ENCODE results near the gene KLHL3.

DNA sequence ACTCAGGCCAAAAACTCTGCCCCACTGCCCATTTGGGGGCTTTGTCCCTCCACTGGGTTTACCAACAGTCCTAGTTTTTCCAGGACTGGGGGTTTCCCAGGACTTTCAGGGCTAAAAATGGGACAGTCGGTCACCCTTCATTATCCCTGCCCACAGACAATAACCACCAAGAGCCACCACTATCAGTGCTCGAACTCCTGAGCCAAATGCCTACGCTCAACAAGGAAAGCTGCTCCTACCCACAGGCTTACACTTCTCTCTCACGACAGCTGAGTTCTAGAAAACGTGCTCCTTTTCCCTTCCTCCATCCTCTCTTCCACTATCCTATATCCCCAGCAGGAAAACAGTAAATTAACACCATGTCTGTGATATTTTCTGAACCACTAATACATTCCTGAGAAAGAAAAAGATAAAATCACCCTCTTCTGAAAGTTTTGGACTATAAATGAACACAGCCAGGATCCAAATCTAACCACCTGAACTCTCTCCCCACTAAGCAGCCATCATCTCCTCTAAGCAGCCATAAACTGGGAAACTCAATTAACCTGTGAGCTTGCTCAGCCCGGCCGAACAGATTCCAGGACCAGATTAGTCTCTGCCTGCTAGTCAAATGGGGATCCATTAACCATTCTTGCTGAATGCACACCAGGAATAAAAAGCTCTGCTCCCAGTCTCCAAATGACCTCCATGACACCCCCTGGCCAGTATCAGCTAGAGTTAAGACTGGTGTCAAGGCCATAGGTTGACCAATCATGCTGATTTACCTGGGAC lies 41.8 kb downstream of the KLHL3 start:
- no peak for TF ChIP-seq POLR2A (IDR thresholded peaks at IDR 0.05)
- TF ChIP-seq, protein P1, sequence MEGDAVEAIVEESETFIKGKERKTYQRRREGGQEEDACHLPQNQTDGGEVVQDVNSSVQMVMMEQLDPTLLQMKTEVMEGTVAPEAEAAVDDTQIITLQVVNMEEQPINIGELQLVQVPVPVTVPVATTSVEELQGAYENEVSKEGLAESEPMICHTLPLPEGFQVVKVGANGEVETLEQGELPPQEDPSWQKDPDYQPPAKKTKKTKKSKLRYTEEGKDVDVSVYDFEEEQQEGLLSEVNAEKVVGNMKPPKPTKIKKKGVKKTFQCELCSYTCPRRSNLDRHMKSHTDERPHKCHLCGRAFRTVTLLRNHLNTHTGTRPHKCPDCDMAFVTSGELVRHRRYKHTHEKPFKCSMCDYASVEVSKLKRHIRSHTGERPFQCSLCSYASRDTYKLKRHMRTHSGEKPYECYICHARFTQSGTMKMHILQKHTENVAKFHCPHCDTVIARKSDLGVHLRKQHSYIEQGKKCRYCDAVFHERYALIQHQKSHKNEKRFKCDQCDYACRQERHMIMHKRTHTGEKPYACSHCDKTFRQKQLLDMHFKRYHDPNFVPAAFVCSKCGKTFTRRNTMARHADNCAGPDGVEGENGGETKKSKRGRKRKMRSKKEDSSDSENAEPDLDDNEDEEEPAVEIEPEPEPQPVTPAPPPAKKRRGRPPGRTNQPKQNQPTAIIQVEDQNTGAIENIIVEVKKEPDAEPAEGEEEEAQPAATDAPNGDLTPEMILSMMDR (IDR thresholded peaks at IDR 0.05) = no peak

All from suprapubic skin (tissue), 3 donors.